Lung (tissue), 12 donors: Measurements from ENCODE around the gene RBP4. TPM values are rescaled to one million over a fixed set of nuclear protein-coding genes. Genes with fewer than 3 reads are reported as not detected.

Experiments
- ATAC-seq: fragments of 200-7000 bp; cut with Tn5 transposase; one replicate; pipeline ENCODE4 v1.9.1; 2020; ENCODE audit warnings: moderate number of reproducible peaks; ENCODE audit not compliant: insufficient read depth, low FRiP score
- DNase-seq, 3 donors: peaks; one replicate each; pipeline ENCODE4 v3.0.0-alpha.2; 2013 to 2017
- H3K27ac ChIP-seq, 2 donors: one replicate each; pipeline ENCODE4 v1.5.1; 2013; ENCODE audit warnings: mild to moderate bottlenecking in 2 of 2, moderate library complexity in 2 of 2, control low read depth in 1 of 2, inconsistent platforms in 1 of 2, low read depth in 1 of 2, low read length in 1 of 2
- H3K27me3 ChIP-seq, 3 donors: one replicate each; pipeline ENCODE4 v1.5.1; 2013; ENCODE audit warnings: low read length in 2 of 3; ENCODE audit not compliant: control insufficient read depth in 3 of 3, insufficient read depth in 3 of 3
- H3K36me3 ChIP-seq, 4 donors: one replicate each; pipeline ENCODE4 v1.5.1; 2013; ENCODE audit warnings: low read length in 4 of 4, mild to moderate bottlenecking in 1 of 4, moderate library complexity in 1 of 4; ENCODE audit not compliant: control insufficient read depth in 4 of 4, insufficient read depth in 4 of 4
- H3K4me1 ChIP-seq, 5 donors: one replicate each; pipeline ENCODE4 v1.5.1; 2013; ENCODE audit warnings: low read length in 5 of 5, mild to moderate bottlenecking in 2 of 5, moderate library complexity in 1 of 5; ENCODE audit not compliant: control insufficient read depth in 5 of 5, insufficient read depth in 5 of 5
- H3K4me3 ChIP-seq: one replicate; pipeline ENCODE4 v1.5.1; 2013; ENCODE audit warnings: mild to moderate bottlenecking, control low read depth, moderate library complexity
- H3K9ac ChIP-seq, 2 donors: one replicate each; pipeline ENCODE4 v1.5.1; 2013; ENCODE audit warnings: low read length in 2 of 2, control low read depth in 1 of 2; ENCODE audit not compliant: insufficient read depth in 1 of 2
- H3K9me3 ChIP-seq, 4 donors: one replicate each; pipeline ENCODE4 v1.5.1; 2013; ENCODE audit warnings: low read length in 3 of 4, mild to moderate bottlenecking in 1 of 4, moderate library complexity in 1 of 4; ENCODE audit not compliant: control insufficient read depth in 4 of 4, insufficient read depth in 3 of 4
- WGBS, 2 donors: extraction: QIAGEN DNeasy Blood & Tissue Kit; methylation state at CpG; one replicate each; pipeline ENCODE4 v1.1.7; 2013; 5-methylcytosine and 5-hydroxymethylcytosine counted together
- polyA plus RNA-seq, 2 donors: library from polyadenylated mRNA; stranded (reverse); fragments of 200-250 nt; gene quantifications; one replicate each; pipeline ENCODE4 v1.2.1, GENCODE V29; 2013
- total RNA-seq, 2 donors: library from RNA; depleted of rRNA in 1 of 2; stranded (reverse); fragments of >200 nt in 1 of 2; gene quantifications; one replicate each; pipeline ENCODE4 v1.2.1, GENCODE V29; 2014 to 2021
- TF ChIP-seq, protein P1 (sequence below): IDR thresholded peaks from 2 replicates; pipeline ENCODE4 v1.5.1; 2012; ENCODE audit warnings: mild to moderate bottlenecking; ENCODE audit errors: control extremely low read depth, extremely low read depth
- donor health status: control.
- donor health status: control.
- donor health status: Bipolar disorder and iron deficiency.
- donor health status: healthy.
- donor health status: DM: yes; HTN: yes; CAD: no.

Gene RBP4
- total and polyA plus RNA-seq, 4 donors, result 7.3 to 35.4 (median 14.7) TPM; not detected in 1

DNA sequence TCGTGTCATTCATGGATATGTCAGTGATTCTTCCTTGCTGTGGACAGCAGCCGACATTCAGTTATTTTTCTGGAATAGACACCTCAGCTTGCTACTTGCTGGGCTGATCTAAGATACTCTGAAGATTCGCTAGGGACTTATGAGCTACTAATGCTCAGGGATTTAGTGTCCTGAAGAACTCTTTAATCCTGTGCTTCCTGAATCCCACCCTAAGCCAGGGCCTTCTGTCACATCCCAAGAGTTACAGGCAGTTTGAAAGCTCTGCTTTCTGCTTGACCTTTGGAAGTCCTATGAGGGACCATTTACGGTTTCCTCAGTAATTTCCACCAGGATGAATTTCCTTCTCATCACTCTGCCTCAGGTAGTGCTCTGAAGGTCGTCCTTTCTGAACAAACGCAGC, 11.3 kb upstream of the RBP4 start, which contains the start of gene PDE6C:
Gene PDE6C (plus strand): TSS at position 227 of the 400 bp plus-strand sequence. CDS start 189 bp downstream, outside the sequence.
- no peaks in the 10 kb centered on the region for H3K4me1 ChIP-seq
- peaks cover 0 to 3% (median 2%) of the 10 kb centered on the region in 3 donors for H3K27me3 ChIP-seq
- no peak within 1 kb of the TSS for H3K27ac ChIP-seq
- 86 to 88% methylated on average over 6 of the region's 6 CpGs for WGBS, 2 donors
- H3K36me3 ChIP-seq, result no peaks in the 10 kb centered on the region
- peaks cover 0 to 4% (median 1%) of the 10 kb centered on the region in 4 donors for H3K9me3 ChIP-seq
- H3K4me3 ChIP-seq, result no peak within 1 kb of the TSS
- TF ChIP-seq, protein P1, sequence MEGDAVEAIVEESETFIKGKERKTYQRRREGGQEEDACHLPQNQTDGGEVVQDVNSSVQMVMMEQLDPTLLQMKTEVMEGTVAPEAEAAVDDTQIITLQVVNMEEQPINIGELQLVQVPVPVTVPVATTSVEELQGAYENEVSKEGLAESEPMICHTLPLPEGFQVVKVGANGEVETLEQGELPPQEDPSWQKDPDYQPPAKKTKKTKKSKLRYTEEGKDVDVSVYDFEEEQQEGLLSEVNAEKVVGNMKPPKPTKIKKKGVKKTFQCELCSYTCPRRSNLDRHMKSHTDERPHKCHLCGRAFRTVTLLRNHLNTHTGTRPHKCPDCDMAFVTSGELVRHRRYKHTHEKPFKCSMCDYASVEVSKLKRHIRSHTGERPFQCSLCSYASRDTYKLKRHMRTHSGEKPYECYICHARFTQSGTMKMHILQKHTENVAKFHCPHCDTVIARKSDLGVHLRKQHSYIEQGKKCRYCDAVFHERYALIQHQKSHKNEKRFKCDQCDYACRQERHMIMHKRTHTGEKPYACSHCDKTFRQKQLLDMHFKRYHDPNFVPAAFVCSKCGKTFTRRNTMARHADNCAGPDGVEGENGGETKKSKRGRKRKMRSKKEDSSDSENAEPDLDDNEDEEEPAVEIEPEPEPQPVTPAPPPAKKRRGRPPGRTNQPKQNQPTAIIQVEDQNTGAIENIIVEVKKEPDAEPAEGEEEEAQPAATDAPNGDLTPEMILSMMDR, result no peak
- H3K9ac ChIP-seq, result no peak within 1 kb of the TSS
- ATAC-seq (no peak), DNase-seq (no peak)

DNA sequence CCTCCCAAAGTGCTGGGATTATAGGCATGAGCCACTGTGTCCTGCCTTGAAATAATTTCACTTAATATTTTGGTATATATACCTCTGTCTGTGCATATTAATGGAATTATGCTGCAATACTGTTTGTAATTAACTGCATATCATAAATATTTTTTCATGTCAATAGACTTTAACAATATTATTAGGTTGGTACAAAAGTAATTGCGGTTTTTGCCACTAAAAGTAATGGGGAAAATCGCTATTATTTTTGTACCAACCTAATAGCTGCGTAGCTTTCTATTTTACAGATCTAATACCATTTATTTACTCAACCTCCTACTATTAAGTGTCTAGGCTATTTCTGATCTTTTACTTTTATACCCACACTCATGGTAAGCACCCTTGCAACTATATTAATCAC, 7.4 kb upstream of the RBP4 start:
- H3K9me3 ChIP-seq, result peaks cover 0 to 4% (median 1%) of the 10 kb centered on the region in 4 donors
- TF ChIP-seq, protein P1, result no peak
- H3K27ac ChIP-seq, result no peak overlapping the region
- H3K27me3 ChIP-seq, result peaks cover 3 to 17% (median 12%) of the 10 kb centered on the region in 3 donors
- no peak overlapping the region for H3K9ac ChIP-seq
- 92 to 94% methylated on average over 3 of the region's 3 CpGs for WGBS, 2 donors
- H3K4me1 ChIP-seq, result no peaks in the 10 kb centered on the region
- no peaks in the 10 kb centered on the region for H3K36me3 ChIP-seq
- DNase-seq (no peak), ATAC-seq (no peak)
- H3K4me3 ChIP-seq, result no peak overlapping the region

DNA sequence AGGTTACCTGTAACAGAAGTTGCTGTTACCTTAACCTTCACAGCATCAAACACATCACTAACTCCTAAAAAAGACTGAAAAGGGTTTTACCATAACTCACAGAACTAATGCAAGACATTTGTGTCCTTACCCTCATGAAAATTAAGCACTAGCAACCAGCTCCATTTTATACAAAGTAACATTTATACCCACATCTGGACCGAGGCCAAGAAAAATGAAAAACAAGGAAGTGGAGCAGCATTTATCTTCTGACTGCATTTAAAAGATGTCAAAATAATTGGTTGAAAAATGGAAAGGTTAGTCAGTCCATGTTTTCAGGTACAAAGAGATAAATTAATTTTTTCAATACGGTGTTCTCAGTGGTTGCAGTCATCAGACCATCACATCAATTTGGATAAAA, 3.1 kb upstream of the RBP4 start:
- Histone ChIP-seq H3K4me3 (no peak overlapping the region), H3K9me3 (peaks cover 0 to 4% (median 1%) of the 10 kb centered on the region in 4 donors), H3K27me3 (peaks cover 8 to 44% (median 34%) of the 10 kb centered on the region in 3 donors), H3K9ac (no peak overlapping the region), H3K4me1 (peaks cover 0 to 8% (median 0%) of the 10 kb centered on the region in 5 donors), H3K27ac (no peak overlapping the region), H3K36me3 (no peaks in the 10 kb centered on the region)
- 17 to 35% methylated on average over 2 of the region's 2 CpGs for WGBS, 2 donors
- TF ChIP-seq, protein P1, result no peak
- DNase-seq (no peak), ATAC-seq (no peak)

DNA sequence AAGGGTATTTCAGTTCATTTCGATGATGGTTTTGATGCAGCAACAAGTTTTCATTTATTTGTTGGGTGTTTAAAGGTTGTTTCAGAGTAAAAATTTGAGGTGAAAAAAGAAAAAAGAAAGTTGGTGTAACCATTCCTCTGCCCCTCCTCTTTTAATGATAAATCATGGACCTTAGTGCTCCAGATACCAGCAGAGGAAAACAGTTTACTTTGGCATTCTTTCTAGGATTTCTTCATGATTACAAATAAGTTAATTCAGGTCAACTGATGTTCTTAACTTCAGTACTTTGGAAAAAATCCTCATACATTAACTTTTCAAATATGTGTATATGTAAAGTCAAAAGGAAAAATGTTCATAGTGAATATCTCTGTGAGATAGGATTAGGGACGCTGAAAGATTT, 2.0 kb upstream of the RBP4 start:
- Histone ChIP-seq H3K4me1 (peaks cover 0 to 8% (median 0%) of the 10 kb centered on the region in 5 donors), H3K4me3 (no peak overlapping the region), H3K27ac (no peak overlapping the region), H3K9ac (no peak overlapping the region), H3K36me3 (no peaks in the 10 kb centered on the region), H3K9me3 (peaks cover 0 to 4% (median 1%) of the 10 kb centered on the region in 4 donors), H3K27me3 (peaks cover 8 to 46% (median 34%) of the 10 kb centered on the region in 3 donors)
- DNase-seq, result no peak
- ATAC-seq, result no peak
- TF ChIP-seq, protein P1, result no peak
- 94 to 97% methylated on average over 2 of the region's 2 CpGs for WGBS, 2 donors
